H9 (cell line): ENCODE data around the gene CPXM1. TPM values are rescaled to one million over a fixed set of nuclear protein-coding genes. Genes with fewer than 3 reads are reported as not detected.

ENCODE experiments used
- DNase-seq: peaks from one replicate; pipeline ENCODE4 v3.0.0-alpha.2; 2017
- H2AFZ ChIP-seq: one replicate; pipeline ENCODE4 v1.6.1; 2013; ENCODE audit warnings: mild to moderate bottlenecking, low read length, control low read depth, moderate library complexity
- H2AK5ac ChIP-seq: 2 replicates; pipeline ENCODE4 v1.6.1; 2013; ENCODE audit warnings: low read length, control low read depth, mixed read lengths; ENCODE audit not compliant: insufficient read length
- H2BK120ac ChIP-seq: one replicate; pipeline ENCODE4 v1.6.1; 2013; ENCODE audit warnings: low read depth, mild to moderate bottlenecking, low read length, control low read depth, inconsistent platforms; ENCODE audit not compliant: poor library complexity, severe bottlenecking
- H2BK12ac ChIP-seq: 2 replicates; pipeline ENCODE4 v1.6.1; 2013; ENCODE audit warnings: low read length, control low read depth, mixed read lengths, low read depth; ENCODE audit not compliant: insufficient read length
- H2BK15ac ChIP-seq: 2 replicates; pipeline ENCODE4 v1.6.1; 2013; ENCODE audit warnings: low read depth, low read length, control low read depth
- H2BK20ac ChIP-seq: one replicate; pipeline ENCODE4 v1.6.1; 2013; ENCODE audit warnings: low read depth, mild to moderate bottlenecking, low read length, control low read depth, inconsistent platforms; ENCODE audit not compliant: poor library complexity, severe bottlenecking
- H2BK5ac ChIP-seq: 2 replicates; pipeline ENCODE4 v1.6.1; 2013; ENCODE audit warnings: low read length, control low read depth, mixed read lengths; ENCODE audit not compliant: insufficient read length
- H3K14ac ChIP-seq: 2 replicates; pipeline ENCODE4 v1.6.1; 2013; ENCODE audit warnings: low read length, control low read depth; ENCODE audit not compliant: insufficient read depth
- H3K18ac ChIP-seq: 2 replicates; pipeline ENCODE4 v1.6.1; 2013; ENCODE audit warnings: low read depth, mild to moderate bottlenecking, mixed read lengths, low read length, control low read depth; ENCODE audit not compliant: insufficient read length
- H3K23ac ChIP-seq: 2 replicates; pipeline ENCODE4 v1.6.1; 2013; ENCODE audit warnings: low read length, control low read depth, mixed read lengths, low read depth; ENCODE audit not compliant: insufficient read length
- H3K23me2 ChIP-seq: 2 replicates; pipeline ENCODE4 v1.6.1; 2013; ENCODE audit warnings: low read depth, mild to moderate bottlenecking, mixed read lengths, low read length, control low read depth; ENCODE audit not compliant: insufficient read length, poor library complexity, severe bottlenecking
- H3K27ac ChIP-seq: 2 replicates; pipeline ENCODE4 v1.5.1; 2013; ENCODE audit warnings: low read length, control low read depth, mixed read lengths, low read depth; ENCODE audit not compliant: insufficient read length
- H3K27me3 ChIP-seq: 2 replicates; pipeline ENCODE4 v1.6.1; 2013; ENCODE audit warnings: low read length, control low read depth, inconsistent platforms; ENCODE audit not compliant: insufficient read depth
- H3K4ac ChIP-seq: 2 replicates; pipeline ENCODE4 v1.6.1; 2013; ENCODE audit warnings: low read depth, mild to moderate bottlenecking, control low read depth, inconsistent platforms, low read length, moderate library complexity
- H3K4me1 ChIP-seq: 2 replicates; pipeline ENCODE4 v1.6.1; 2013; ENCODE audit warnings: low read length, control low read depth, inconsistent platforms; ENCODE audit not compliant: insufficient read depth
- H3K4me2 ChIP-seq: 2 replicates; pipeline ENCODE4 v1.6.1; 2013; ENCODE audit warnings: low read length, control low read depth, mixed read lengths; ENCODE audit not compliant: insufficient read length, insufficient read depth
- H3K56ac ChIP-seq: 2 replicates; pipeline ENCODE4 v1.6.1; 2013; ENCODE audit warnings: low read depth, mild to moderate bottlenecking, mixed read lengths, low read length, control low read depth; ENCODE audit not compliant: insufficient read length
- H3K79me1 ChIP-seq: 2 replicates; pipeline ENCODE4 v1.6.1; 2013; ENCODE audit warnings: low read depth, mild to moderate bottlenecking, moderate library complexity, low read length, control low read depth, inconsistent platforms; ENCODE audit not compliant: insufficient read depth, poor library complexity, severe bottlenecking
- H3K79me2 ChIP-seq: 2 replicates; pipeline ENCODE4 v1.6.1; 2013; ENCODE audit warnings: low read length, control low read depth, inconsistent platforms; ENCODE audit not compliant: insufficient read depth
- H3K9ac ChIP-seq: 2 replicates; pipeline ENCODE4 v1.6.1; 2013; ENCODE audit warnings: low read length, control low read depth, mixed read lengths; ENCODE audit not compliant: insufficient read length; ENCODE audit errors: extremely low read depth
- H3K9me3 ChIP-seq: one replicate; pipeline ENCODE4 v1.6.1; 2013; ENCODE audit warnings: low read depth, low read length, inconsistent platforms; ENCODE audit not compliant: control insufficient read depth
- H3T11ph ChIP-seq: one replicate; pipeline ENCODE4 v1.6.1; 2013; ENCODE audit warnings: mild to moderate bottlenecking, low read length, control low read depth, inconsistent platforms
- H4K20me1 ChIP-seq: one replicate; pipeline ENCODE4 v1.6.1; 2013; ENCODE audit not compliant: control insufficient read depth, insufficient read length, insufficient read depth
- H4K5ac ChIP-seq: 2 replicates; pipeline ENCODE4 v1.6.1; 2013; ENCODE audit warnings: low read depth, mild to moderate bottlenecking, mixed read lengths, low read length, control low read depth; ENCODE audit not compliant: insufficient read length
- H4K8ac ChIP-seq: replicated peaks from 2 replicates; pipeline ENCODE4 v1.6.1; 2013; ENCODE audit warnings: low read length, control low read depth, mixed read lengths, low read depth; ENCODE audit not compliant: insufficient read length
- H4K91ac ChIP-seq: 2 replicates; pipeline ENCODE4 v1.6.1; 2013; ENCODE audit warnings: low read depth, mild to moderate bottlenecking, moderate library complexity, mixed read lengths, low read length, control low read depth; ENCODE audit not compliant: insufficient read length
- H3K27ac Mint-ChIP-seq, 3 experiments: 2 replicates in 2 of 3; 3 replicates in 1 of 3; pipeline ENCODE4 v1.8.0; 2020 to 2021; ENCODE audit warnings: mixed read lengths in 3 of 3, mild to moderate bottlenecking in 1 of 3, moderate library complexity in 1 of 3
- H3K27me3 Mint-ChIP-seq: 2 replicates; pipeline ENCODE4 v1.8.0; 2021; ENCODE audit warnings: low read depth, mild to moderate bottlenecking, moderate library complexity, mixed read lengths
- H3K36me3 Mint-ChIP-seq, 3 experiments: 2 replicates in 2 of 3; 3 replicates in 1 of 3; pipeline ENCODE4 v1.8.0; 2020 to 2021; ENCODE audit warnings: low read depth in 3 of 3, mixed read lengths in 3 of 3; ENCODE audit not compliant: insufficient read depth in 1 of 3
- H3K4me1 Mint-ChIP-seq, 2 experiments: 2 replicates each; pipeline ENCODE4 v1.8.0; 2020; ENCODE audit warnings: mixed read lengths in 2 of 2
- H3K4me3 Mint-ChIP-seq, 2 experiments: 2 replicates in 1 of 2; 3 replicates in 1 of 2; pipeline ENCODE4 v1.8.0; 2020 to 2021; ENCODE audit warnings: mild to moderate bottlenecking in 2 of 2, mixed read lengths in 2 of 2, moderate library complexity in 1 of 2
- H3K9me3 Mint-ChIP-seq, 2 experiments: 2 replicates in 1 of 2; 3 replicates in 1 of 2; pipeline ENCODE4 v1.8.0; 2020; ENCODE audit warnings: mild to moderate bottlenecking in 2 of 2, mixed read lengths in 2 of 2, moderate library complexity in 1 of 2
- CTCF ChIP-seq: fragments of 200-600 bp; sonication (generic); conservative IDR thresholded peaks from 3 replicates; pipeline ENCODE4 v1.8.0; 2021; ENCODE audit warnings: antibody characterized with exemption, mild to moderate bottlenecking
- WGBS: extraction: QIAGEN DNeasy Blood & Tissue Kit; methylation state at CpG from one replicate; pipeline ENCODE4 v1.1.7; 2013; ENCODE audit warnings: missing lambda C conversion rate, low lambda C conversion rate, mixed read lengths; ENCODE audit not compliant: insufficient read length; ENCODE audit errors: extremely low coverage; 5-methylcytosine and 5-hydroxymethylcytosine counted together
- total RNA-seq: library from RNA; stranded (reverse); gene quantifications from 2 replicates; pipeline ENCODE4 v1.2.1, GENCODE V29; 2021

Gene CPXM1
- total RNA-seq, 1 experiment from 2014 or later = 69.0 TPM

- Histone ChIP-seq H2AK5ac (no peak within 1 kb of the TSS), H3K4ac (no peak within 1 kb of the TSS), H4K91ac (no peak within 1 kb of the TSS), H3K27me3 (no peaks in the 10 kb centered on the region), H3K4me1 (no peaks in the 10 kb centered on the region), H3T11ph (no peak within 1 kb of the TSS), H2AFZ (no peak within 1 kb of the TSS), H3K9me3 (no peaks in the 10 kb centered on the region), H2BK12ac (no peak within 1 kb of the TSS), H3K4me2 (no peak within 1 kb of the TSS), H3K79me2 (no peaks in the 10 kb centered on the region), H3K23ac (no peak within 1 kb of the TSS), H3K27ac (no peak within 1 kb of the TSS), H3K18ac (no peak within 1 kb of the TSS), H2BK5ac (no peak within 1 kb of the TSS), H4K8ac (no peak within 1 kb of the TSS), H3K79me1 (no peaks in the 10 kb centered on the region), H4K5ac (no peak within 1 kb of the TSS), H3K14ac (no peak within 1 kb of the TSS), H4K20me1 (no peaks in the 10 kb centered on the region), H2BK15ac (no peak within 1 kb of the TSS), H2BK120ac (no peak within 1 kb of the TSS), H2BK20ac (no peak within 1 kb of the TSS), H3K23me2 (no peaks in the 10 kb centered on the region), H3K56ac (no peak within 1 kb of the TSS), H3K9ac (no peak within 1 kb of the TSS)
- H3K27ac Mint-ChIP-seq = peak within 1 kb of the TSS in 2 of 3 experiments; percentile 8 to 50; a peak in 2 of 7 replicates
- no CpG with 5 or more reads among the region's 5 CpGs for WGBS
- no peak within 1 kb of the TSS for H3K4me3 Mint-ChIP-seq
- TF ChIP-seq CTCF = no peak
- H3K27me3 Mint-ChIP-seq = peaks cover 22% of the 10 kb centered on the region
- H3K36me3 Mint-ChIP-seq = no peaks in the 10 kb centered on the region; a peak in 1 of 7 replicates
- DNase-seq = no peak
- peaks cover 8 to 11% of the 10 kb centered on the region in 2 experiments; a peak in 4 of 5 replicates for H3K9me3 Mint-ChIP-seq
- H3K4me1 Mint-ChIP-seq = no peaks in the 10 kb centered on the region; a peak in 2 of 4 replicates
Observed at GRCh38 chr20:2814587-2815051, 14.2 kb upstream of the CPXM1 start, which contains the start of gene C20orf141. TSS of gene C20orf141 (plus strand) at chr20:2814987. CDS start at chr20:2815185, 198 bp downstream.
